ENCODE data around the gene PXN. TPM values are rescaled to one million over a fixed set of nuclear protein-coding genes. Genes with fewer than 3 reads are reported as not detected.
"Not testable (repeated sequence)": the region's sequence is repeated elsewhere in the genome, so short reads cannot be mapped to it uniquely, and the experiment has no call there.

The PXN gene
- polyA plus RNA-seq, 1 donor from 2014 or later: 5.9 TPM

DNA sequence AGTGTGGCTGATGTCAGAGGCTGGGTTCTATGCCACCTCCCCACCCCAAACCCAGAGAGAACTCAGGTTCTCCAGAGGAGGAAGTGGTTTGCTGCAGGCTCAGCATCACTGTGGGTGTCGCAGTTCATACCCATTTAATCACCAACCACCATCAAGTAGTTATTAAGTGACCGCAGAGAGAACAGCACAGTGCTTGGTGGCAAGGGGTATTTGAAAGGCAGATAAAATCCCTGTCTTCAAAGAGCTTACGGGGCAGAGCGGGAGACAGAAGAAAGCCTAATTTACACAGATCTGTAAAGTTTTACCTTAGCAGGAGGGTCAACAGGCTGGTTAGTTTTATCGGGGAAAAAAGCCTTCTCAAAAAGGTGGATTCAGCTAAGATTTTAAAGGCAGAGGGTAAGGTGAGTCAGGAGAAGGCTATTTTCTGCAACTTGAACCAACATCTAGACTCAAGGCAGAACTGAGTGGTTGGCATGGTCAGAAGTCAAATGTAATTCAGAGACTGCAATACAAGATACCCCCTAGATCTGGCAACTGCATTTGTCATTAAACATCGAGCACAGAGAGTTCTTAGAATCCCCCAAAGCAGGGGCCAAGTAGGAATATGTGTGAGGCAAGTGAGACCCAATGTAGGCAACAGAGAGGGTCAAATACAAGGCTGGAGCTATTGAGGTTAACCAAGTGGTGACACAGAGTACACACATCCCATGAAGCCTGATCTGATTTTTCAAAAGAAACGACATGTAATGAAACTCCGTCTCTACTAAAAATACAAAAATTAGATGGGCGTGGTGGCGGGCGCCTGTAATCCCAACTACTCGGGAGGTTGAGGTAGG, 13.2 kb downstream of the PXN start:
- Histone ChIP-seq H3K9ac (ENCODE audit: low read length) (no peak overlapping the region), H3F3A (ENCODE audit: insufficient read depth, low read length, poor library complexity, severe bottlenecking) (no peaks in the 10 kb centered on the region), H3K27me3 (ENCODE audit: insufficient read depth, low read depth, low read length) (no peaks in the 10 kb centered on the region), H4K20me1 (ENCODE audit: insufficient read depth) (no peaks in the 10 kb centered on the region), H3K27ac (ENCODE audit: low read length) (no peak overlapping the region), H3K79me2 (replicated peaks; ENCODE audit: insufficient read depth, low read length) (no peaks in the 10 kb centered on the region), H3K4me3 (ENCODE audit: low read length) (no peak overlapping the region), H3K9me3 (ENCODE audit: low read length) (no peaks in the 10 kb centered on the region), H3K9me2 (ENCODE audit: insufficient read depth, low read length) (no peaks in the 10 kb centered on the region), H2AFZ (ENCODE audit: low read depth, low read length) (no peak overlapping the region), H3K36me3 (ENCODE audit: insufficient read depth, low read length) (no peaks in the 10 kb centered on the region), H3K4me2 (ENCODE audit: low read length) (no peak overlapping the region)
- no peak for TF ChIP-seq MXI1 (conservative IDR thresholded peaks at IDR 0.05; ENCODE audit: poor library complexity, severe bottlenecking)
- no peak for TF ChIP-seq POLR2AphosphoS5 (IDR thresholded peaks at IDR 0.05)
- no peak for TF ChIP-seq RAD21 (conservative IDR thresholded peaks at IDR 0.05)
- TF ChIP-seq SMC3 (conservative IDR thresholded peaks at IDR 0.05; ENCODE audit: poor library complexity): no peak
- TF ChIP-seq, protein P1, sequence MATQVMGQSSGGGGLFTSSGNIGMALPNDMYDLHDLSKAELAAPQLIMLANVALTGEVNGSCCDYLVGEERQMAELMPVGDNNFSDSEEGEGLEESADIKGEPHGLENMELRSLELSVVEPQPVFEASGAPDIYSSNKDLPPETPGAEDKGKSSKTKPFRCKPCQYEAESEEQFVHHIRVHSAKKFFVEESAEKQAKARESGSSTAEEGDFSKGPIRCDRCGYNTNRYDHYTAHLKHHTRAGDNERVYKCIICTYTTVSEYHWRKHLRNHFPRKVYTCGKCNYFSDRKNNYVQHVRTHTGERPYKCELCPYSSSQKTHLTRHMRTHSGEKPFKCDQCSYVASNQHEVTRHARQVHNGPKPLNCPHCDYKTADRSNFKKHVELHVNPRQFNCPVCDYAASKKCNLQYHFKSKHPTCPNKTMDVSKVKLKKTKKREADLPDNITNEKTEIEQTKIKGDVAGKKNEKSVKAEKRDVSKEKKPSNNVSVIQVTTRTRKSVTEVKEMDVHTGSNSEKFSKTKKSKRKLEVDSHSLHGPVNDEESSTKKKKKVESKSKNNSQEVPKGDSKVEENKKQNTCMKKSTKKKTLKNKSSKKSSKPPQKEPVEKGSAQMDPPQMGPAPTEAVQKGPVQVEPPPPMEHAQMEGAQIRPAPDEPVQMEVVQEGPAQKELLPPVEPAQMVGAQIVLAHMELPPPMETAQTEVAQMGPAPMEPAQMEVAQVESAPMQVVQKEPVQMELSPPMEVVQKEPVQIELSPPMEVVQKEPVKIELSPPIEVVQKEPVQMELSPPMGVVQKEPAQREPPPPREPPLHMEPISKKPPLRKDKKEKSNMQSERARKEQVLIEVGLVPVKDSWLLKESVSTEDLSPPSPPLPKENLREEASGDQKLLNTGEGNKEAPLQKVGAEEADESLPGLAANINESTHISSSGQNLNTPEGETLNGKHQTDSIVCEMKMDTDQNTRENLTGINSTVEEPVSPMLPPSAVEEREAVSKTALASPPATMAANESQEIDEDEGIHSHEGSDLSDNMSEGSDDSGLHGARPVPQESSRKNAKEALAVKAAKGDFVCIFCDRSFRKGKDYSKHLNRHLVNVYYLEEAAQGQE (IDR thresholded peaks at IDR 0.05; ENCODE audit: borderline replicate concordance): no peak
- TF ChIP-seq EZH2 (IDR thresholded peaks at IDR 0.05; ENCODE audit: borderline replicate concordance, insufficient read depth, low read length, poor library complexity, severe bottlenecking): no peak
- no peak for TF ChIP-seq TAF1 (IDR thresholded peaks at IDR 0.05; ENCODE audit: low read depth)
- TF ChIP-seq, protein P2, sequence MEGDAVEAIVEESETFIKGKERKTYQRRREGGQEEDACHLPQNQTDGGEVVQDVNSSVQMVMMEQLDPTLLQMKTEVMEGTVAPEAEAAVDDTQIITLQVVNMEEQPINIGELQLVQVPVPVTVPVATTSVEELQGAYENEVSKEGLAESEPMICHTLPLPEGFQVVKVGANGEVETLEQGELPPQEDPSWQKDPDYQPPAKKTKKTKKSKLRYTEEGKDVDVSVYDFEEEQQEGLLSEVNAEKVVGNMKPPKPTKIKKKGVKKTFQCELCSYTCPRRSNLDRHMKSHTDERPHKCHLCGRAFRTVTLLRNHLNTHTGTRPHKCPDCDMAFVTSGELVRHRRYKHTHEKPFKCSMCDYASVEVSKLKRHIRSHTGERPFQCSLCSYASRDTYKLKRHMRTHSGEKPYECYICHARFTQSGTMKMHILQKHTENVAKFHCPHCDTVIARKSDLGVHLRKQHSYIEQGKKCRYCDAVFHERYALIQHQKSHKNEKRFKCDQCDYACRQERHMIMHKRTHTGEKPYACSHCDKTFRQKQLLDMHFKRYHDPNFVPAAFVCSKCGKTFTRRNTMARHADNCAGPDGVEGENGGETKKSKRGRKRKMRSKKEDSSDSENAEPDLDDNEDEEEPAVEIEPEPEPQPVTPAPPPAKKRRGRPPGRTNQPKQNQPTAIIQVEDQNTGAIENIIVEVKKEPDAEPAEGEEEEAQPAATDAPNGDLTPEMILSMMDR (IDR thresholded peaks at IDR 0.05; ENCODE audit: poor library complexity, severe bottlenecking): no peak
- no peak for TF ChIP-seq EP300 (conservative IDR thresholded peaks at IDR 0.05; ENCODE audit: poor library complexity, severe bottlenecking)

DNA sequence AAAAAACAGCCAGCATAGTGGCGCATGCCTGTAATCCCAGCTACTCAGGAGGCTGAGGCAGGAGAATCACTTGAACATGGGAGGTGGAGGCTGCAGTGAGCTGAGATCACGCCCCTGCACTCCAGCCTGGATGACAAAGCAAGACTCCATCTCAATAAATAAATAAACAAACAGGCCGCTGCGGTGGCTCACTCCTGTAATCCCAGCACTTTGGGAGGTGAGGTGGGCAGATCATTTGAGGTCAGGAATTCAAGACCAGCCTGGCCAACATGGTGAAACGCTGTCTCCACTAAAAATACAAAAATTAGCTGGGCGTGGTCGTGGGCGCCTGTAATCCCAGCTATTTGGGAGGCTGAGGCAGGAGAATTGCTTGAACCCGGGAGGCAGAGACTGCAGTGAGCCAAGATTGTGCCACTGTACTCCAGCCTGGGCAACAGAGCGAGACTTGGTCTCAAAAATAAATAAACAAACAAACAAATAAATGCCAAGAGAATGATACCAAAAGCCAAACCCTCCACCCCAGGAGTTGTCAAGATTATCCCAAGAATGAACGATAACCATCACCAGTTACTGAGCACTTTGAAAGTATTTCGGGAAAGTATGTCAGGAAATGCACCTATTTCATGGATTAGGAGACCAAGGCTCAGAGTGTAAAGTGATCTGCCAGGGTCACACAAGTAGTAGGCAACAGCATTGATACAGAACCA, 14.0 kb downstream of the PXN start:
- not testable (repeated sequence) for H4K20me1 ChIP-seq (ENCODE audit: insufficient read depth); H3K4me3 ChIP-seq (ENCODE audit: low read length); H3K27ac ChIP-seq (ENCODE audit: low read length); H3F3A ChIP-seq (ENCODE audit: insufficient read depth, low read length, poor library complexity, severe bottlenecking); H3K79me2 ChIP-seq (replicated peaks; ENCODE audit: insufficient read depth, low read length); H2AFZ ChIP-seq (ENCODE audit: low read depth, low read length); H3K27me3 ChIP-seq (ENCODE audit: insufficient read depth, low read depth, low read length); H3K9me3 ChIP-seq (ENCODE audit: low read length); H3K36me3 ChIP-seq (ENCODE audit: insufficient read depth, low read length); H3K9ac ChIP-seq (ENCODE audit: low read length); H3K9me2 ChIP-seq (ENCODE audit: insufficient read depth, low read length); H3K4me2 ChIP-seq (ENCODE audit: low read length)
